Smooth muscle cell (in vitro differentiated cells): ENCODE measurements around the gene TOP3B. TPM values are rescaled to one million over a fixed set of nuclear protein-coding genes. Genes with fewer than 3 reads are reported as not detected.

ENCODE experiments used
- DNase-seq: peaks from one replicate; lab custom pipeline; 2025; ENCODE audit not compliant: unreplicated experiment; lab: John Stamatoyannopoulos, UW
- H2AFZ ChIP-seq: fragments of 200-600 bp; sonication (generic); 2 replicates; pipeline ENCODE4 v1.6.0; 2016; ENCODE audit warnings: antibody characterized with exemption, low read depth, mild to moderate bottlenecking
- H3F3A ChIP-seq: fragments of 200-600 bp; sonication (generic); 2 replicates; pipeline ENCODE4 v1.6.0; 2017; ENCODE audit warnings: antibody characterized with exemption, low read depth
- H3K27ac ChIP-seq: fragments of 200-600 bp; sonication (generic); 2 replicates; pipeline ENCODE4 v1.5.1; 2016; ENCODE audit warnings: low read depth, mild to moderate bottlenecking
- H3K27me3 ChIP-seq: fragments of 200-600 bp; sonication (generic); 2 replicates; pipeline ENCODE4 v1.6.1; 2016; ENCODE audit warnings: low read depth, mild to moderate bottlenecking
- H3K36me3 ChIP-seq: fragments of 200-600 bp; sonication (generic); 2 replicates; pipeline ENCODE4 v1.5.1; 2016; ENCODE audit warnings: low read depth
- H3K4me1 ChIP-seq: fragments of 200-600 bp; sonication (generic); 2 replicates; pipeline ENCODE4 v1.5.1; 2016; ENCODE audit warnings: low read depth
- H3K4me2 ChIP-seq: fragments of 200-600 bp; sonication (generic); 2 replicates; pipeline ENCODE4 v1.6.0; 2016; ENCODE audit warnings: mild to moderate bottlenecking
- H3K4me3 ChIP-seq: fragments of 200-600 bp; sonication (generic); 2 replicates; pipeline ENCODE4 v1.5.1; 2016; ENCODE audit warnings: mild to moderate bottlenecking
- H3K79me2 ChIP-seq: fragments of 200-600 bp; sonication (generic); 2 replicates; pipeline ENCODE4 v1.6.0; 2016; ENCODE audit warnings: low read depth, mild to moderate bottlenecking
- H3K9ac ChIP-seq: fragments of 200-600 bp; sonication (generic); 2 replicates; pipeline ENCODE4 v1.6.0; 2016; ENCODE audit warnings: low read depth
- H3K9me3 ChIP-seq: fragments of 200-600 bp; sonication (generic); replicated peaks from 2 replicates; pipeline ENCODE4 v1.5.1; 2016; ENCODE audit warnings: low read depth
- H4K20me1 ChIP-seq: fragments of 200-600 bp; sonication (generic); 2 replicates; pipeline ENCODE4 v1.6.0; 2016; ENCODE audit warnings: low read depth
- CTCF ChIP-seq: fragments of 200-600 bp; sonication (generic); IDR thresholded peaks from 2 replicates; pipeline ENCODE4 v1.5.1; 2017; ENCODE audit warnings: borderline replicate concordance, mild to moderate bottlenecking, antibody characterized with exemption; ENCODE audit not compliant: insufficient read depth, poor library complexity, severe bottlenecking
- WGBS: methylation state at CpG from one replicate; pipeline ENCODE4 v1.1.7; 2016; ENCODE audit warnings: low lambda C conversion rate; 5-methylcytosine and 5-hydroxymethylcytosine counted together
- polyA plus RNA-seq: library from polyadenylated mRNA; unstranded; fragments of >200 nt; fragmentation: Nextera tagmentation; extraction: Ambion mirVana; gene quantifications from 2 replicates; pipeline ENCODE4 v1.2.1, GENCODE V29; 2016
- total RNA-seq: library from RNA; depleted of rRNA; stranded (reverse); fragments of >200 nt; gene quantifications from 2 replicates; pipeline ENCODE4 v1.2.3, GENCODE V29; 2014

The TOP3B gene
- total and polyA plus RNA-seq, 2 experiments from 2014 or later = 15.2 to 17.6 TPM

GRCh38 chr22:21907638-21908522 is 74.7 kb downstream of the TOP3B start:
- TF ChIP-seq CTCF = no peak
- Histone ChIP-seq H3F3A (no peaks in the 10 kb centered on the region), H3K9ac (no peak overlapping the region), H3K27me3 (no peaks in the 10 kb centered on the region), H3K4me2 (no peak overlapping the region), H4K20me1 (no peaks in the 10 kb centered on the region), H2AFZ (no peak overlapping the region), H3K9me3 (no peaks in the 10 kb centered on the region), H3K4me1 (no peaks in the 10 kb centered on the region), H3K27ac (no peak overlapping the region), H3K79me2 (no peaks in the 10 kb centered on the region), H3K4me3 (no peak overlapping the region), H3K36me3 (no peaks in the 10 kb centered on the region)
- no peak for DNase-seq
- WGBS = 89% methylated on average over 7 of the region's 7 CpGs

Other genes with a start within 250 kb of the TOP3B start
- gene YPEL1, start 247.0 kb downstream of the TOP3B start, total RNA-seq = 1.2 and 1.8 TPM in 2 replicates
- gene YPEL1, start 247.0 kb downstream of the TOP3B start, polyA plus RNA-seq = 4.1 TPM in 2 replicates
- gene MAPK1, start 115.1 kb downstream of the TOP3B start, total RNA-seq = 57.1 and 69.3 TPM in 2 replicates
- gene MAPK1, start 115.1 kb downstream of the TOP3B start, polyA plus RNA-seq = 53.7 and 62.3 TPM in 2 replicates
- 11.8 and 14.8 TPM in 2 replicates for gene PPM1F, start 29.9 kb downstream of the TOP3B start, total RNA-seq
- 12.5 and 15.2 TPM in 2 replicates for gene PPM1F, start 29.9 kb downstream of the TOP3B start, polyA plus RNA-seq